Nephron progenitor cell (in vitro differentiated cells): ENCODE data around the gene PSEN1.

Source experiments
- DNase-seq: peaks from one replicate; pipeline ENCODE4 v3.0.0; 2021
- H3K27ac Mint-ChIP-seq: 2 replicates; pipeline ENCODE4 v1.8.0; 2021; ENCODE audit warnings: mild to moderate bottlenecking, moderate library complexity, mixed read lengths
- H3K27me3 Mint-ChIP-seq: 2 replicates; pipeline ENCODE4 v1.8.0; 2021; ENCODE audit warnings: mild to moderate bottlenecking, low read depth, mixed read lengths; ENCODE audit not compliant: poor library complexity
- H3K36me3 Mint-ChIP-seq: 2 replicates; pipeline ENCODE4 v1.8.0; 2021; ENCODE audit warnings: low read depth, mixed read lengths
- H3K4me1 Mint-ChIP-seq: 2 replicates; pipeline ENCODE4 v1.8.0; 2021; ENCODE audit warnings: mixed read lengths
- H3K4me3 Mint-ChIP-seq: 2 replicates; pipeline ENCODE4 v1.8.0; 2021; ENCODE audit warnings: mild to moderate bottlenecking, moderate library complexity, mixed read lengths
- H3K9me3 Mint-ChIP-seq: 2 replicates; pipeline ENCODE4 v1.8.0; 2021; ENCODE audit warnings: mild to moderate bottlenecking, moderate library complexity, mixed read lengths
- CTCF ChIP-seq: fragments of 200-600 bp; sonication (generic); IDR thresholded peaks from 2 replicates; pipeline ENCODE4 v1.5.0; 2021; ENCODE audit warnings: antibody characterized with exemption

PSEN1 gene

GRCh38 chr14:73208846-73209245 lies 72.5 kb downstream of the PSEN1 start:
- Mint-ChIP-seq H3K36me3 (peaks cover 86% of the 10 kb centered on the region), H3K27ac (no peak overlapping the region), H3K27me3 (no peaks in the 10 kb centered on the region), H3K4me1 (no peaks in the 10 kb centered on the region), H3K4me3 (no peak overlapping the region), H3K9me3 (no peaks in the 10 kb centered on the region)
- TF ChIP-seq CTCF, result no peak
- DNase-seq, result no peak

- no peak for TF ChIP-seq CTCF
- no peak for DNase-seq
- H3K27ac Mint-ChIP-seq, result no peak overlapping the region
- H3K27me3 Mint-ChIP-seq, result no peaks in the 10 kb centered on the region
- H3K4me3 Mint-ChIP-seq, result no peak overlapping the region
- H3K36me3 Mint-ChIP-seq, result peaks cover 87% of the 10 kb centered on the region
- H3K9me3 Mint-ChIP-seq, result no peaks in the 10 kb centered on the region
- H3K4me1 Mint-ChIP-seq, result peaks cover 4% of the 10 kb centered on the region
Observed at GRCh38 chr14:73209953-73210352, 73.6 kb downstream of the PSEN1 start.

GRCh38 chr14:73211251-73212040 lies 75.1 kb downstream of the PSEN1 start:
- Mint-ChIP-seq H3K27ac (no peak overlapping the region), H3K9me3 (no peaks in the 10 kb centered on the region), H3K27me3 (no peaks in the 10 kb centered on the region), H3K36me3 (peaks cover 85% of the 10 kb centered on the region), H3K4me1 (peaks cover 4% of the 10 kb centered on the region), H3K4me3 (no peak overlapping the region)
- TF ChIP-seq CTCF, result no peak
- DNase-seq, result no peak

- no peak for TF ChIP-seq CTCF
- Mint-ChIP-seq H3K9me3 (no peaks in the 10 kb centered on the region), H3K36me3 (peaks cover 77% of the 10 kb centered on the region), H3K4me1 (peaks cover 4% of the 10 kb centered on the region), H3K27me3 (no peaks in the 10 kb centered on the region), H3K27ac (no peak overlapping the region), H3K4me3 (no peak overlapping the region)
- no peak for DNase-seq
Observed at GRCh38 chr14:73216030-73216429, 79.7 kb downstream of the PSEN1 start.

- no peak overlapping the region for H3K27ac Mint-ChIP-seq
- no peak for TF ChIP-seq CTCF
- H3K4me1 Mint-ChIP-seq, result peaks cover 4% of the 10 kb centered on the region
- no peaks in the 10 kb centered on the region for H3K9me3 Mint-ChIP-seq
- DNase-seq, result no peak
- H3K27me3 Mint-ChIP-seq, result no peaks in the 10 kb centered on the region
- H3K36me3 Mint-ChIP-seq, result peaks cover 75% of the 10 kb centered on the region
- no peak overlapping the region for H3K4me3 Mint-ChIP-seq
Observed at GRCh38 chr14:73217411-73217810, 81.1 kb downstream of the PSEN1 start.

GRCh38 chr14:73220061-73220460 lies 83.8 kb downstream of the PSEN1 start:
- no peak overlapping the region for H3K4me3 Mint-ChIP-seq
- H3K4me1 Mint-ChIP-seq, result peaks cover 9% of the 10 kb centered on the region
- DNase-seq, result no peak
- no peaks in the 10 kb centered on the region for H3K9me3 Mint-ChIP-seq
- H3K36me3 Mint-ChIP-seq, result peaks cover 63% of the 10 kb centered on the region
- no peaks in the 10 kb centered on the region for H3K27me3 Mint-ChIP-seq
- peak overlapping the region; percentile 26 for H3K27ac Mint-ChIP-seq
- TF ChIP-seq CTCF, result no peak
